Loucy (cell line): ENCODE data around the gene MS4A10.

Experiments used
- CTCF ChIP-seq: fragments of 200-600 bp; sonication (generic); conservative IDR thresholded peaks from 2 replicates; pipeline ENCODE4 v1.5.1; 2014; ENCODE audit warnings: mild to moderate bottlenecking, antibody characterized with exemption, low read length
- EZH2phosphoT487 ChIP-seq: fragments of 200-600 bp; IDR thresholded peaks from 2 replicates; pipeline ENCODE4 v1.6.1; 2018; ENCODE audit warnings: antibody characterized with exemption, mild to moderate bottlenecking, moderate library complexity, borderline replicate concordance

GRCh38 chr11:60772666-60773065, 12.5 kb upstream of the MS4A10 start:
- TF ChIP-seq CTCF (no peak), EZH2phosphoT487 (no peak)
